K562 (cell line): Measurements from ENCODE around the gene KRTAP23-1. TPM values are rescaled to one million over a fixed set of nuclear protein-coding genes. Genes with fewer than 3 reads are reported as not detected.

ENCODE experiments used
- ATAC-seq: fragments of 200-7000 bp; cut with Tn5 transposase; 3 replicates; pipeline ENCODE4 v1.9.1; 2020; ENCODE audit warnings: moderate library complexity
- BruUV-seq: library from RNA; stranded (reverse); fragments of 400-500 nt; replicated peaks from 2 replicates; lab custom pipeline; 2021; lab: Mats Ljungman, UMichigan
- CTCF ChIA-PET: fragments of 300-600 bp; formaldehyde crosslinking; extraction: SDS; loops from one replicate; lab custom pipeline; 2021; ENCODE audit warnings: low intra/inter-chr PET ratio; lab: Yijun Ruan, JAX
- POLR2A ChIA-PET: fragments of 300-600, 350-650 bp; sonication (Branson Sonifier 250); formaldehyde crosslinking; extraction: SDS; loops from one replicate; lab custom pipeline; 2021; ENCODE audit warnings: antibody characterized with exemption, inconsistent platforms; lab: Yijun Ruan, JAX
- DNase-seq, 4 experiments: peaks; one replicate each; pipeline versions ENCODE4 v3.0.0 to v3.0.0-alpha.2; 2011 to 2018; ENCODE audit warnings: low spot score in 3 of 4, mixed read lengths in 3 of 4; ENCODE audit errors: extremely low read depth in 1 of 4
- FAIRE-seq: peaks from 2 replicates; lab custom pipeline; 2011; peaks lifted over from hg19 to GRCh38; lab: Jason Lieb, UNC
- H2AFZ ChIP-seq: 2 replicates; pipeline ENCODE4 v1.6.0; 2011; ENCODE audit warnings: low read depth, low read length, control low read depth, inconsistent platforms
- H3K27ac ChIP-seq: fragments of 200-600 bp; 3 replicates; pipeline ENCODE4 v1.8.0; 2011; ENCODE audit warnings: low read depth, mild to moderate bottlenecking, control low read depth, inconsistent platforms, low read length, moderate library complexity, mixed read lengths; ENCODE audit errors: extremely low read depth
- H3K27me3 ChIP-seq, 2 experiments: fragments of 300-600 bp in 1 of 2; 2 replicates in 1 of 2; 3 replicates in 1 of 2; pipeline versions ENCODE4 v1.6.0 to v1.8.0; 2011; ENCODE audit warnings: inconsistent platforms in 2 of 2, low read length in 2 of 2, mild to moderate bottlenecking in 1 of 2, mixed read lengths in 1 of 2, moderate library complexity in 1 of 2; ENCODE audit not compliant: control insufficient read depth in 2 of 2, insufficient read depth in 2 of 2
- H3K36me3 ChIP-seq: fragments of 300-600 bp; 3 replicates; pipeline ENCODE4 v1.8.0; 2011; ENCODE audit warnings: mild to moderate bottlenecking, low read length, inconsistent platforms; ENCODE audit not compliant: control insufficient read depth, insufficient read depth
- H3K4me1 ChIP-seq, 2 experiments: fragments of 200-600 bp in 1 of 2; replicated peaks in 1 of 2; 2 replicates in 1 of 2; 3 replicates in 1 of 2; pipeline versions ENCODE4 v1.5.1 to v1.8.0; 2011; ENCODE audit warnings: inconsistent platforms in 2 of 2, low read length in 2 of 2, mild to moderate bottlenecking in 1 of 2, mixed read lengths in 1 of 2, moderate library complexity in 1 of 2; ENCODE audit not compliant: control insufficient read depth in 2 of 2, insufficient read depth in 2 of 2
- H3K4me2 ChIP-seq: 2 replicates; pipeline ENCODE4 v1.6.1; 2011; ENCODE audit warnings: low read length, control low read depth, inconsistent platforms, mixed read lengths; ENCODE audit not compliant: insufficient read depth
- H3K4me3 ChIP-seq: fragments of 200-600 bp; sonication (generic), shearing (Covaris generic); 2 replicates; pipeline ENCODE4 v1.5.1; 2016; ENCODE audit warnings: control low read depth, inconsistent platforms
- H3K79me2 ChIP-seq: fragments of 200-600 bp; 3 replicates; pipeline ENCODE4 v1.8.0; 2011; ENCODE audit warnings: low read length, inconsistent platforms; ENCODE audit not compliant: control insufficient read depth, insufficient read depth
- H3K9ac ChIP-seq, 2 experiments: 2 replicates each; pipeline versions ENCODE4 v1.6.0 to v1.6.1; 2011; ENCODE audit warnings: low read depth in 2 of 2, low read length in 2 of 2, control low read depth in 1 of 2, inconsistent platforms in 1 of 2, mild to moderate bottlenecking in 1 of 2, mixed read lengths in 1 of 2; ENCODE audit not compliant: insufficient read depth in 1 of 2
- H3K9me1 ChIP-seq: one replicate; pipeline ENCODE4 v1.6.0; 2011; ENCODE audit warnings: inconsistent platforms, mild to moderate bottlenecking, low read length, moderate library complexity; ENCODE audit not compliant: control insufficient read depth, insufficient read depth
- H3K9me3 ChIP-seq: replicated peaks from 2 replicates; pipeline ENCODE4 v1.5.1; 2011; ENCODE audit warnings: low read depth, low read length, inconsistent platforms; ENCODE audit not compliant: control insufficient read depth, insufficient read depth
- H4K20me1 ChIP-seq: replicated peaks from 2 replicates; pipeline ENCODE4 v1.6.1; 2011; ENCODE audit warnings: low read length, inconsistent platforms, mixed read lengths; ENCODE audit not compliant: control insufficient read depth, insufficient read depth
- ARID1B ChIP-seq: fragments of 450-650 bp; IDR thresholded peaks from 2 replicates; pipeline ENCODE4 v1.6.1; 2016; ENCODE audit warnings: antibody characterized with exemption, mild to moderate bottlenecking, inconsistent platforms
- HDAC1 ChIP-seq, 2 experiments: fragments of 450-650 bp; IDR thresholded peaks; 2 replicates each; pipeline ENCODE4 v1.6.1; 2016 to 2017; ENCODE audit warnings: inconsistent platforms in 1 of 2, mild to moderate bottlenecking in 1 of 2, moderate library complexity in 1 of 2
- HOXB6 ChIP-seq: fragments of 250-450 bp; sonication (Bioruptor Pico); IDR thresholded peaks from 2 replicates; pipeline ENCODE4 v1.5.1; 2022; ENCODE audit warnings: mild to moderate bottlenecking, borderline replicate concordance
- MCM7 ChIP-seq, 2 experiments: fragments of 450-650 bp; IDR thresholded peaks; 2 replicates each; pipeline ENCODE4 v1.6.1; 2016 to 2018
- MEF2D ChIP-seq: conservative IDR thresholded peaks from 2 replicates; pipeline ENCODE4 v1.6.1; 2016; ENCODE audit warnings: low read depth, missing genetic modification characterization, missing compliant biosample characterization
- NRF1 ChIP-seq, 2 experiments: fragments of 450-650 bp; IDR thresholded peaks in 1 of 2; conservative IDR thresholded peaks in 1 of 2; 2 replicates each; pipeline ENCODE4 v1.6.1; 2014; ENCODE audit warnings: mild to moderate bottlenecking in 2 of 2
- RAD51 ChIP-seq: fragments of 450-650 bp; IDR thresholded peaks from 2 replicates; pipeline ENCODE4 v1.7.1; 2016; ENCODE audit warnings: low read depth, mild to moderate bottlenecking, borderline replicate concordance
- RNF219 ChIP-seq: fragments of 250-450 bp; sonication (Bioruptor Pico); IDR thresholded peaks from 2 replicates; pipeline ENCODE4 v1.5.0; 2022; ENCODE audit warnings: mild to moderate bottlenecking
- SLC30A9 ChIP-seq: fragments of 250-450 bp; sonication (Bioruptor Pico); IDR thresholded peaks from 2 replicates; pipeline ENCODE4 v1.8.0; 2022; ENCODE audit warnings: mild to moderate bottlenecking, moderate library complexity
- TBL1XR1 ChIP-seq, 2 experiments: IDR thresholded peaks; 2 replicates each; pipeline ENCODE4 v1.6.1; 2012; ENCODE audit warnings: improper control_type of control experiment in 2 of 2, low read length in 2 of 2, mild to moderate bottlenecking in 1 of 2
- ZC3H8 ChIP-seq: fragments of 450-650 bp; IDR thresholded peaks from 2 replicates; pipeline ENCODE4 v1.6.1; 2017
- ZNF324 ChIP-seq: fragments of 250-450 bp; sonication (Bioruptor Pico); IDR thresholded peaks from 2 replicates; pipeline ENCODE4 v1.4.0; 2020; ENCODE audit warnings: mild to moderate bottlenecking
- ZNF695 ChIP-seq: fragments of 450-650 bp; formaldehyde crosslinking; IDR thresholded peaks from 2 replicates; pipeline ENCODE4 v1.4.0; 2020; ENCODE audit warnings: mild to moderate bottlenecking, moderate library complexity
- in situ Hi-C: fragments of 300-500 bp; cut with MboI; formaldehyde crosslinking; loops from 4 replicates; pipeline ENCODE4 v1.15.0; 2018; ENCODE audit warnings: inconsistent platforms, mixed read lengths
- intact Hi-C: fragments of 100-400 bp; cut with micrococcal nuclease; formaldehyde crosslinking; loops from 2 replicates; pipeline ENCODE4 v1.14.2; 2022
- polyA plus RNA-seq, 8 experiments: library from polyadenylated mRNA; depleted of rRNA in 4 of 8; stranded (reverse) in 5 of 8; unstranded in 3 of 8; fragments of >200 nt; fragmentation: Nextera tagmentation in 2 of 8; fragmentation: Illumina TruSeq in 1 of 8; extraction: Ambion mirVana in 2 of 8; extraction: Trizol in 1 of 8; gene quantifications; 2 replicates each; pipeline versions ENCODE4 v1.2.1 to v1.2.3, GENCODE V29; 2011 to 2014; ENCODE audit warnings: inconsistent platforms in 1 of 8, missing spikeins in 1 of 8
- total RNA-seq, 7 experiments: library from RNA; depleted of rRNA in 6 of 7; stranded (reverse); fragments of >200 nt in 6 of 7; fragmentation: Illumina TruSeq in 2 of 7; extraction: Trizol in 2 of 7; gene quantifications; 2 replicates each; pipeline versions ENCODE4 v1.2.1 to v1.2.3, GENCODE V29; 2011 to 2021; ENCODE audit warnings: low replicate concordance in 1 of 7

KRTAP23-1 gene
- total and polyA plus RNA-seq, 9 of the 15 experiments (the other 6 are each of a cell fraction or from before 2014, with no cell fraction given): not detected

GRCh38 chr21:30337772-30338171 is 10.6 kb downstream of the KRTAP23-1 start:
- no peaks in the 10 kb centered on the region for H3K9me3 ChIP-seq
- H3K79me2 ChIP-seq: no peaks in the 10 kb centered on the region
- H3K4me3 ChIP-seq: no peak overlapping the region
- TF ChIP-seq MCM7 (IDR thresholded peaks at IDR 0.05) (no peak), MEF2D (tag) (no peak), RAD51 (no peak), ZNF324 (no peak), TBL1XR1 (IDR thresholded peaks at IDR 0.05; ENCODE audit: low read length in 2 of 2) (no peak), SLC30A9 (CRISPR knock-in tag) (no peak), ARID1B (no peak), HDAC1 (IDR thresholded peaks at IDR 0.05) (no peak), ZNF695 (CRISPR knock-in tag) (no peak), RNF219 (CRISPR knock-in tag) (no peak), ZC3H8 (no peak), NRF1 (conservative IDR thresholded peaks at IDR 0.05 in 1 of 2, IDR thresholded peaks at IDR 0.05 in 1 of 2) (no peak), HOXB6 (CRISPR knock-in tag) (no peak)
- no peak overlapping the region for H3K27ac ChIP-seq
- no peak overlapping the region for H3K4me2 ChIP-seq
- FAIRE-seq (no peak), DNase-seq (no peak), ATAC-seq (no peak)
- H3K9ac ChIP-seq: no peak overlapping the region
- no peaks in the 10 kb centered on the region for H3K9me1 ChIP-seq
- intact Hi-C loops: no loop called here
- no peaks in the 10 kb centered on the region for H3K36me3 ChIP-seq
- POLR2A ChIA-PET: no interaction called here
- no peak overlapping the region for H2AFZ ChIP-seq
- H4K20me1 ChIP-seq: no peaks in the 10 kb centered on the region
- in situ Hi-C loops: no loop called here
- H3K27me3 ChIP-seq: no peaks in the 10 kb centered on the region
- H3K4me1 ChIP-seq: no peaks in the 10 kb centered on the region
- no TSS peak for BruUV-seq
- CTCF ChIA-PET: no interaction called here
